HG03469 (cell line): ENCODE results near the gene TOP3A.

Experiments
- ATAC-seq: cut with Tn5 transposase; IDR thresholded peaks from one replicate; pipeline ENCODE4 v1.9.1; 2021; ENCODE audit warnings: mild to moderate bottlenecking, moderate library complexity, moderate number of reproducible peaks; ENCODE audit not compliant: unreplicated experiment

TOP3A gene

DNA sequence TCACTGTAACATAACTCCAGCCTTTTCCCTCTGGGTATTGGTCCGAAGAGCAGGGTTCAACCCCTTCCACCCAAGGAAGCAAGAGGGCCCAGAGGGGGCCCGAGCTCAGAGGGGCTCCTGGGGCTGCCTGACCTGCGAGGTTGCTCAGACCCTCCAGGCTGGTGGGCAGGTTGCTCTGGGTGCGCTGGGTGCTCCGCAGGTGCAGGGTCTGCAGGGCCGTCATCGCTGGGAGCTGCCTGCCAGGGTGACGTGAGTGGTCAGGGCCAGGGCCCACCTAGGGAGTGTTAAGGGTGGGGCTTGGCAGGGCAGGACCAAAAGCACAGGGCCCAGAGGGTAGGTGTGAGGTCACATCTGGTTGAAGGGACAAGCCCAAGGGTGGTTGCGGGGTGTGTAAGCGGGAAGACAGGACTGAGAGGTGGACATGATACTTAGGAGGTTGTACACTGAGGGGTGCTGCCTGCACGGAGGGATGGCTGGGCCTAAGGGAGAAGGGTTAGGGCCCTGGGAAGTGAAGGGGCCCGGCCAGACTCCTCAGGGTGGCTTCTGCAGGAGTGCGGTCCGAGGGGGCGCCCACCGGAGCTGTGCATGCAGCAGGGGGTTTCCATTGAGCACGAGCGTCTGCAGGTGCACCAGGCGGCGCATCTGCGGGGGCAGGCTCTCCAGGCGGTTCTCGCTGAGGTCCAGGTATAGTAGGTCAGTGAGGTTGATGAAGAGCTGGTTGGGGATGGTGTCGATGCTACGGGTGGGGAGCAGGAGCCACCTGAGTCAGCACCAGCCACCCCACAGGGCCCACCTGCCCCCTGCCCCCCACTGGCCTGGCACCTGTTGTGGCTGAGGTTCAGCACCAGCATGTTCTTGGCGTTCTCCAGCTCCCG is 60.6 kb downstream of the TOP3A start:
- ATAC-seq = no peak

DNA sequence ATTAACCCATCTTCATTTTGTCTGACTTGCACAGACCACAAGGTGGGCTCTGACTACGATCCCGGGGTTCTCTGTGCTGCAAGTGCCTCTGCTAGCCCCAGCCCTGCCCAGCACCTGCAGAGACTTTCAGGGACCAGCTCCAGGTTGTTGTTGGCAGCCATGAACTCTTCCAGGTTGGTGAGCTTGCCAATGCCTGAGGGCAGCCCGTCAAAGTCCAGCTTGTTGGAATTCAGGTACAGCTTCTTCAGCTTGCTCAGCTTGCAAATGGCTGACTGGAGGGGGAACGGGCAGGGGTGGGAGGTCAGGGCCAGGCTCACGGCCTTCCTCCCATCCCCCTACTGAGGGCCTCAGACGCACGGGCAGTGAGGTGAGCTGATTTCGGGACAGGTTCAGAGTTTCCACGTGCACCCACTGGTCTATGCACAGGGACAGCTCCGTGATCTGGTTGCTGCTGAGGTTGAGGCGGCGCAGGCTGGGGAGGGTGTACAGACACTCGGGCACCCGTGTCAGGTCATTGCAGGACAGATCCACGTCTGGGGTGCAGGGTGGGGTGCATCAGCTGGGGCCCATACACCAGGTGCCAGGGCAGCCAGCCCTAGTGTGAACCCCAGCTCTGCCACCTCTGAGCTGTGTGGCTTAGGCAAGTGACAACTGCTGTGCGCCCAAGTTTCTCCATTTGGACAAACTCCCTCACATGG is 61.5 kb downstream of the TOP3A start:
- ATAC-seq = no peak

DNA sequence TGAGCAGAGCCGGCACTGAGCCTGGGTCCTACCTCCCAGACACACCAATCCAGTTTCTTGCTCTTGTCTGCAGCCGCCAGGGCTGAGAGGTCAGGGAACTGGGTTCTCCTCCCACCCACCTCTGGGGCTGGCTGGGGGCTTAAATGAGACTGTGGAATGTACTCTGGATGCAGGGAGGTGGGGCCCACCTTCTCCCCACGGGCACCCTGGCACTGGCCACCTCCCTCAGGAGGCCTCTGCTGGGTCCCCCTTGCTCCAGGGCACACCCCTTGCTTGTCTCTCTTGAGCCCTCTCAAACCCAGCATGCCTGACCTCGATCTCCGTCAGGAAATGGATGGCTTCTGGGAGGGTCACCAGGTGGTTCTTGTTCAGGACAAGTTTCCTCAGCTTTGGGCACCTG is 62.6 kb downstream of the TOP3A start:
- no peak for ATAC-seq

DNA sequence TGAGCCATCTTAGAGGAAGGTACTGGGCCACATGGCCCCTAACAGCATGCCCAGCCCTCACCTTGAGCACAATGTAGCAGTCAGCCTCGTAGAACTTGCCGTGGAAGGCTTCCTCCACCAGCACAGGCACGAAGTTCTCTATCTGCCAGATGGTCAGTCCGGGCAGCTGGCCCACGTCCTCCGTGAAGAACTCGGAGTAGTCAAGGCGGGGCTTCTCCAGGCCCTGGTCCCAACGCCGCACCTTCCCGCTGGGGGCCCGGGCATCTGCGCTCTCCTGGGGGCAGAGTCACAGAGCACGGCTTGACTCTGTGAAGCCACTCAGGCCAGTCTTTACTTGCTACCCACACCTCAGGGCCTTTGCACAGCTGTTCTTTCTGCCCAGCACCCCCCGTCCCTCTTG is 63.6 kb downstream of the TOP3A start:
- ATAC-seq = no peak

DNA sequence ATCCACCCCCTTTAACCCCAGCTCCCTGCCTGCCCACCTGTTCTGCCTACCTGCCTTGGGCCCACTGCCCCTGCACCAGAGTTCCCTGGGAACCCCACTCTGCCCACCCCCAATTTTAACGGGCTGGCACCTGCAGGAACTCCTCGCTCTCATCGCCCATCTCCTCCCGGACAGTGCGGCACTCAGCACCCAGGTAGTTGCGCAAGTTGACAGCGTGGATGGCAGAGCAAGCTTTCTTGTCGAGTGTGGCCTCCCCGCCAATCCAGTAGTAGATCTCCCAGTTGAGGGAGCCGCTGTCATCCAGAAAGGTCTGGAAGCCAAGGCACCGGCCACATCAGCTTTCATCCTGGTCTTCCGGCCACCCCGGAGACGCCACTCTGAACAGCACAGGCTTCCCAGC is 64.1 kb downstream of the TOP3A start:
- ATAC-seq = no peak

DNA sequence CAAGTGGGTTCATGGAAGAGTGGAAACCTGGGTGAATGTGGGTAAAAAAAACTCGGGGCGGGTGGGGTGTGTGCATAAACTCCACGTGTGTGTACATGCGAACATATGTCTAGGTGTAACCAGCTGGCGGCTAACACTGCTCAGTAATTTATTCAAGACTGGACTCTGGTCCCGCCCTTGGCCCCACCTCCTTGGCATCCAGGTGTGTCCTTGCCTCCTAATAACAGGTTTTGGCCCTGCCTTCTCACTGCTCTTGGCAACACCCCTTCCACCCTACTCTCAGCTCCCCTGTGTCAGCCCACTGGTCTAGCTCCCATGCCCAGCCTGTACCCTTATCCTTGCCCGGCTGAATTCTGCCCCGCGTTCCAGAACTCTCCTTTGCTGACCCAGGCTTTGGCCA is 64.5 kb downstream of the TOP3A start:
- no peak for ATAC-seq

DNA sequence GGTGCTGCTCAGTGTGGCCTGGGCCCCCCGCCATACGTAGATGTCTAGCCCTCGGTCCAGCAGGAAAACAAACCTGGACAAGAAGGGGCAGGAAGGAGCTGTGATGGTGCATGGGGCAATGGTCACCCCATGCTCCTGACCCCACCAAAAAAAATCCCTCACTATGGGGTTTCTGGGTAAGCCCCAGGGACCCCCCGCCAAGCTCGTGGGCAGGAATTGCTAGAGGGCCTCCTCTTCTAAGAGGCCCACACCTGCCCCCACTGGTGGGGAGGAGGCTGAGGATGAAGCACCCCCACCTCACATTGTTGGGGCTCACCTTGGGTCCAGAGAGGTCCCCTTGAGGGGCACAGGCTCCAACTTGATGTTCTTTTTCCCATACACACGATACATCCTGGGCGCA is 66.0 kb downstream of the TOP3A start:
- no peak for ATAC-seq

DNA sequence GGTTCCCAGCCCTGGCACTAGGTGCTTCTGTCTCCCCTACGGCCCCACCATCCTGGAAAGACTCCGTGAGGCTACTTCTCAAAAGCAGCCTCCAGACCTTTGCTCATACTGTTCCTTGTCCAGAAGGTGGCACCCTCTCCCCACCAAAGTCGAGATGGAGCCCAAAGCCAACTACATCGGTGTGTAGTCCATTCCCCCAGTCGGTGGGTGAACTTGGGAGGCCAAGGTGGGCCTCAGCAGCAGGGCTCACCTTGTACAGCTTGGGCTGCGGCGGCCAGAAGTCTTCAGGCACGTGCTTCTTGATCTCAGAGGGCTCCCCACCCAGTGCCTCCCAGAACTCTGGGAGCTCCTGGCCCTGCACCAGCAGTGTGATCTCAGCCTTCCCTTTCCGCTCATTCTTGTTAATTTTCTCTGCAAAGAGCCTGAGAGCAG is 66.5 kb downstream of the TOP3A start:
- ATAC-seq = no peak

DNA sequence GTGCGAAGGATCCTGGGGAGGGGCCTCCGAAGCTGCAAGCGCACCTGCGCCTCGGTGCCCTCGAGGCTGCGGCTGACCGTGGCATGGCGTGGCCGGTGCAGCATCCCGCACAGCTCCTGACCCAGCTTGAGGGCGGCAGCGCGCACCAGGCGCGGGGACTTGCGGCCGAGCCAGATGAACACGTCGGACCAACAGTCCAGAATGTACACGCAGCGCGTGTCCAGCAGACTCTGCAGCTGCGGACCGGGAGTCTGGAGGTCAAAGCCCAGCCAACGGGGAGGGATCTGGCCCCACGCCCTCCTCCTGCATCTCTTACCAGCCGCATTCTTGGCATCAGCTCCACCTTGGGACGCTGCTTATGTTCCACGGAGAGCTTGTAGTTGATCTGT is 67.2 kb downstream of the TOP3A start:
- ATAC-seq = no peak

DNA sequence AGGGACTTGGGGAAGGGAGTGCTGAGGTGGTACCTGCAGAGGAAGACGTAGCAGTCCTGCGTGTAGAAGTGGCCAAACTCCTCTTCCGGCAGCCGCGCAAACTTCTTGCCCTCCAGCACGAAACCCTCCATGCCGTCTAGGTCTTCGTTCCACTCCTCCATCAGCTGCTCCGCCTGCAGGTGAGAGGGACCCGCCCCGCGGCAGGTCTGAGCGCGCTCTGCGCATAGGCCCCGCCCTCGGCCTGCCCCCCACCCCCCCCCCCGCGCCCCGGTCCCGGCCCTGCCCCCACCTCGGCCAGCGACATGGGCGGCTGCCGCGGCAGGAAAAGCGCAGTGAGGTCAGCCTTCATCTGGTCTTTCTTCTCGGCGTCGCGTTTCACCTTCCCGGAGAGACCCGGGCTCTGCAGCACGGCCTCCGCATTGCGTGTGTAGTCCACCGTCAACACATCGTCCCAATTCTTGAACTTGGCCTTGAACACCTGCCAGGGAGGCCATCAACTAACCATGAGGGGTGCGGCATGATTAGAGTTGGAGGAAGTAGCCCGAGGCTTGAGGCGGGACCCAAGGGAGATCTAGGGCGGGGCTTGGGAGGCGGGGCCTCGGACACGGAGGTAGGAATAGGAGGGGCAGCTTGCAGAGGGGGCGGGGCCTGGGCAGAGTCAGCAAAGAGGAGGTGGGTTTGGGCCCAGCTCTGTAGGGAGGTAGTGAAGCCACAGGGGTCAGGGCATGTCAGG is 67.7 kb downstream of the TOP3A start:
- no peak for ATAC-seq

DNA sequence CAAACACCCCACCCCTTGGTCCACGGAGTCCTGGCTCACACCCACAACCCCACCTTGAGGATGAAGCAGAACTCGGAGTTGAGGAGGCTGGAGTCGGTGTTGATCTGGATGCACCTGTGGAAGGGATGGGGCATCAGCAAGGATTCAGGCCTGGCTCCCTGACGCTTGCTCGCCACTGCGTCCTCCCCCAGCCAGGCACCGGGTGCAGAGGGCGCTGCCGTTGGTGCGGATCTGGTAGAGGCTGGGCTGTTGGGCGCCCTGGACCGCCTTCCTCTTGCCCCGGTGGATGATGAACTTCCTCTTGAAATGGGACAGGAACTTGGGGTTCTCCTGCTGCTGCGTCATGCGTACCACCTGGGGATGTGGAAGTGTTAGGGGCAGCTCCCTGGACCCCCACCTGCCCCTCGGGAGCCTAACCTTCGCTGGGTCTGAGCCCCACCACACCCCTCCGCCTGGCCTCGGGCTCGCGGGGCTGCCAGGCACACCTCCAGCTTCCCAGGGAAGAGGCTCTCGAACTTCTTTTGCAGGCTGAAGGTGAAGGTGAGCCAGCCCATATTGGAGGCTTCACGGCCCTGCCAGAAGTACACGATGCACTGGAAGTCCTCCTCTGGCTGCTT is 68.6 kb downstream of the TOP3A start:
- ATAC-seq = no peak

DNA sequence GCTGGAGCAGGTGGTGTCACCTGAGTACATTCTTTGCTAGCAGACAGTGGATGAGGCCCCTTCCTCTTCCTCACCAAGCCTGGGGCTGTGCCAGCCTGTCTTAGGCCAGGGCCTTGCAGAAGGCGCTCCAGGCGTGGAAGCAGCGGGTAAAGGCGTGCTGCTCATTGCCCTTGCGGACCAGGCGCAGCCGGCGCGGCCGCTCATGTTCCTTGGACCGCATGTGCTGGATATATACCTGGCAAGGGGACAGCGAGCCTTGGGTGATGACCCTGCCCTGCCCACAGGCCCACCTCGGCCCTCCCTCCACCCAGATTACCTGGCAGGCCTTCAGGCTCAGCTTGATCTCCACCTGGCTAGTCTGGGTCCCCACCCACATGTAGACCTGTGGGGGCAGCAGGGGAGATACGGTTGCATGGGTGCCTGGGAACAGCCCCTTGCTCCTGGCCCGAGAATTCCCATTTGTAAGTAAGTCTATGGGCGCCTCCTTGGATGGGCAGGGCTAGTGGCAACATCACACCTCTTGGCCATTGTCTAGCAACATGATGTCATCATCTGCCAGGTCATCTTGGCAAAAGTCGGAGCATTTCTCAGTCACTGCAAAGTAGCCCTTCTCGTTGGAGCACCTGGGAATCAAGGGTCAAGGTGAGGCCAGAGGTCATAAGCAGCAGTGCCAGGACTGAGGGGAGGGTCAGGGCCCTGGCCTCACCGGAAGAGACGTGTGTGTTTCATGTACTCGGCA is 69.6 kb downstream of the TOP3A start:
- ATAC-seq = no peak

DNA sequence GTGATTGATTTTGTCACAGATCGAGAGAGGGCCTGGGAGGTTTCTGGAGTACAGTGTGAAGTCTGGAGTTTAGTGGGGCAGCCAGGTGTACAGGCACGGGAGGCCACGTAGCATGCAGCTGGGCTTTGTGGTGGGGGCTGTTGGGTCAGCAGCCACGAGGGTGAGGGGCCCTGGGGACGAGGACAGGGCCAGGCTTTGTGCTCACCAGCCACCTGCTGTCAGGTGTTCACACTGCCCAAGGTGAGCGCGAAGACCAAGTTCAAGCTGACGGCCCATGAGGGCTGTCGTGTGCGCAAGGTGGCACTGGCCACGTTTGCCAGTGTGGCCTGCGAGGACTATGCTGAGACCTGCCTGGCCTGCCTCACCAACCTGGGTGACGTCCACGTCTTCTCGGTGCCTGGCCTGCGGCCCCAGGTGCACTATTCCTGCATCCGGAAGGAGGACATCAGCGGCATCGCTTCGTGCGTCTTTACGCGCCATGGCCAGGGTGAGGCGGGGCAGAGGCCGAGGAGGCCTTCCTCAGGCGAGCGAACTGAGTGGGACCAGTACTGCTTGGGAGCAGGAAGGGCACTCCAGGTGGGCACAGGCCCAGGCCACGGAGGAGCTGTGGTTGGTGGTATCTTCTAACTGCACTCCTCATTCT is 73.4 kb downstream of the TOP3A start:
- ATAC-seq = no peak

DNA sequence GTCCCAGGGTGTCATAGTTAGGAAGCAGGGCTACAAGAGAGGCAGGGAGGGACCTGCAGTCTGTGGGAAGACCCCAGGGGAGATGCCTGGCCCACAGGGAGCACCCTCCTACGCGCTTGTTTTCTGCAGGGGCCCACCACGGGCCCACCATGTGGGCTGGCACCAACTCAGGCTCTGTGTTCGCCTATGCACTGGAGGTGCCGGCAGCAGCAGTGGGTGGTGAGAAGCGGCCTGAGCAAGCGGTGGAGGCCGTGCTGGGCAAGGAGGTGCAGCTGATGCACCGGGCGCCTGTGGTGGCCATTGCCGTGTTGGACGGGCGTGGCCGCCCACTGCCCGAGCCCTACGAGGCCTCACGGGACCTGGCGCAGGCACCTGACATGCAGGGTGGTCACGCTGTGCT is 74.3 kb downstream of the TOP3A start:
- ATAC-seq = no peak

DNA sequence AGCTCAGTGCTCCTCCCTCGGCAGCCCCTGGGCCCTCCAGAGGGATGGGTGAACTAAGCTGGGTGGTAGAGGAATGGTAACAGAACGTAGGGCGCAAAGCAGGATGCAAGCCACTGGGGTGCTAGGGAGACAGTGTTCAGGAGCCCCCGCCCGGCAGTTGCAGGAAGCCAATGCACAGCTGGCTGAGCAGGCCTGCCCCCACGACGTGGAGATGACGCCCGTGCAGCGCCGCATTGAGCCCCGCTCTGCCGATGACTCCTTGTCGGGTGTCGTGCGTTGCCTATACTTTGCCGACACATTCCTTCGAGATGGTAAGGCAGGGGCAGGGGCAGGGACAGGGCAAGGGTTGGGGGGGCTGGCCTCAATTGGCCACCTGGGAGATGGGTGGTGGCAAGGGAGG is 76.5 kb downstream of the TOP3A start:
- no peak for ATAC-seq

DNA sequence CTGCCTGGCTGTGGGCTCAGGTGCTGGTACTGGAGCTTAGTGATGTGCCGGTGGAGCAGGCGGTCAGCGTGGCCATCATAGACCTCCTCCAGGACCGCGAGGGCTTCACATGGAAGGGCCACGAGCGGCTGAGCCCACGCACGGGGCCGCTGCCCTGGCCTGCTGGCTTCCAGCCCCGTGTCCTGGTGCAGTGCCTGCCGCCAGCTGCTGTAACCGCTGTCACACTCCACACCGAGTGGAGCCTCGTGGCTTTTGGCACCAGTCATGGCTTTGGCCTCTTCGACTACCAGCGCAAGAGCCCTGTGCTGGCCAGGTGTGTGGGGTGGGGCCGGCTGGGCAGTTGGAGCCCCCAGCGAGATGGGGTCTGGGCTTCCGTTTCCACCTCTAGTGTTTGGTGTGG is 77.3 kb downstream of the TOP3A start:
- no peak for ATAC-seq

DNA sequence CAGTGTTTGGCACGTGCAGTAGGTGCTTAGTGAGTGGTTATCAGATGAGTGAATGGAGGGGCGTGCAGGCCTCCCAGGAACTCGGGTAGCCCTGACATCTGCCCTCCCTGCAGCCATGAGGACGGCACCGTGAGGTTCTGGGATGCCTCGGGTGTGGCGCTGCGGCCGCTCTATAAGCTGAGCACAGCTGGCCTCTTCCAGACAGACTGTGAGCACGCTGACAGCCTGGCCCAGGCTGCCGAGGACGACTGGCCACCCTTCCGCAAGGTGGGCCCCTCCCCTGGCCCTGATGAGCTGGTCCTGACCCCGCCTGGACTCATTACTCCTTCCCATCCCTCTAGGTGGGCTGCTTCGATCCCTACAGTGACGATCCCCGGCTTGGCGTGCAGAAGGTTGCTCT is 78.3 kb downstream of the TOP3A start:
- no peak for ATAC-seq

DNA sequence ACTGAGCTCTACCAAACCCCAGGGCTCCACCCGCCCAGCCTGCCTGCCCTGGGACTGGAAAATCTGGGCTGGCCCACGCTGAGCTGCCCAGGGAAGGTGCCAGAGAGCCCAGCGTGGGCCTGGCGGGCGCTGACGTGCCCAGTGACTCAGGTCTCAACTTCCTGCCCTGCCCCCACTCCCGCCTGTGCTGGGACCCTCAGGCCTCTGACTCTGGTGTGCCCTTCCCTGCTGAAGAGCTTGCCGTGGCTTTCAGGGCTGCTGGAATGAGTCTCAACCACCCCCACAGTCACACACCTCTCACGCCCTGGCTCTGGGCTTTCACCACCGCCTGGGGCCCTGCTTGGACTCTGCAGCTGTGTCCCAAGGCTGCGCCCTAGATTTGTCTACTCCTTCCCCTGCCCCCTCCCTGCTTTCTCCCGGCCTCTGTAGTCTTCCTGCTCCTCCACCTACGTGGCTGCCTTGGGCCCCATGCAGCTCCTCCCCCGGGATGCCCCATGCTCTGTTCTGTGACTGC is 79.0 kb downstream of the TOP3A start:
- ATAC-seq = no peak

DNA sequence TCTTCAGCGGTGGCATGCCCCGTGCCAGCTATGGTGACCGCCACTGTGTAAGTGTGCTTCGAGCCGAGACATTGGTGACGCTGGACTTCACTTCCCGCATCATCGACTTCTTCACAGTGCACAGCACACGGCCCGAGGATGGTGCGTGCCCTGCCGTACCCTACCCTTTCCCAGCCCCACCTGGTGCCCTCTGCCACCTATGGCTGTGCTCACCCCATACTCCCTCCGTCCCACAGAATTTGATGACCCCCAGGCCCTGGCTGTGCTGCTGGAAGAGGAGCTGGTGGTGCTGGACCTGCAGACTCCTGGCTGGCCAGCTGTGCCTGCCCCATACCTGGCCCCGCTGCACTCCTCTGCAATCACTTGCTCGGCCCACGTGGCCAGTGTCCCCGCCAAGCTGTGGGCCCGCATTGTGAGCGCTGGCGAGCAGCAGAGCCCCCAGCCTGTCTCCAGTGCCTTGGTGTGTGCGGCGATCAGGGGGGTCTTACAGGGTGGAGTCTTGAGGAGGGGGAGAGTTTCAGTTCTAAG is 79.9 kb downstream of the TOP3A start:
- ATAC-seq = no peak
